GM12892 (cell line): ENCODE data around the gene SCLY.

Experiments
- POLR2A ChIP-seq: IDR thresholded peaks from 2 replicates; pipeline ENCODE4 v1.6.1; 2011; ENCODE audit warnings: low read depth, low read length, control low read depth
- POLR2AphosphoS5 ChIP-seq: IDR thresholded peaks from 2 replicates; pipeline ENCODE4 v1.6.1; 2011; ENCODE audit warnings: low read depth, low read length, control low read depth
- TAF1 ChIP-seq: IDR thresholded peaks from 2 replicates; pipeline ENCODE4 v1.6.1; 2011; ENCODE audit warnings: low read depth, mild to moderate bottlenecking, control low read depth, low read length, borderline replicate concordance

- no peak for TF ChIP-seq POLR2A
- no peak for TF ChIP-seq POLR2AphosphoS5
- no peak for TF ChIP-seq TAF1
These were observed 38.3 kb downstream of the SCLY start for GRCh38 chr2:238098901-238099713.
